Loucy (cell line): ENCODE results near the gene IQCC.

Experiments
- H2AFZ ChIP-seq: fragments of 200-600 bp; sonication (generic); 2 replicates; pipeline ENCODE4 v1.6.0; 2016; ENCODE audit warnings: antibody characterized with exemption, mild to moderate bottlenecking, low read length, moderate library complexity
- H3F3A ChIP-seq: fragments of 200-600 bp; 2 replicates; pipeline ENCODE4 v1.6.0; 2016; ENCODE audit warnings: antibody characterized with exemption, low read depth, mild to moderate bottlenecking
- H3K27me3 ChIP-seq: fragments of 200-600 bp; sonication (generic); 2 replicates; pipeline ENCODE4 v1.6.1; 2014; ENCODE audit warnings: low read length, mild to moderate bottlenecking; ENCODE audit not compliant: insufficient read depth, poor library complexity, severe bottlenecking
- H3K36me3 ChIP-seq: fragments of 200-600 bp; sonication (generic); 2 replicates; pipeline ENCODE4 v1.6.1; 2016; ENCODE audit warnings: low read length; ENCODE audit not compliant: insufficient read depth
- H3K4me1 ChIP-seq: fragments of 200-600 bp; sonication (generic); 2 replicates; pipeline ENCODE4 v1.5.1; 2014; ENCODE audit warnings: low read length, mild to moderate bottlenecking; ENCODE audit not compliant: insufficient read depth, poor library complexity, severe bottlenecking
- H3K4me2 ChIP-seq: fragments of 200-600 bp; sonication (generic); 2 replicates; pipeline ENCODE4 v1.6.0; 2014; ENCODE audit warnings: antibody characterized with exemption, low read length, low read depth, mild to moderate bottlenecking; ENCODE audit not compliant: poor library complexity, severe bottlenecking
- H3K4me3 ChIP-seq: fragments of 200-600 bp; sonication (generic); 2 replicates; pipeline ENCODE4 v1.5.1; 2014; ENCODE audit warnings: low read length, mild to moderate bottlenecking, mixed read lengths; ENCODE audit not compliant: poor library complexity, severe bottlenecking
- H3K79me2 ChIP-seq: fragments of 200-600 bp; sonication (generic); 2 replicates; pipeline ENCODE4 v1.6.1; 2014; ENCODE audit warnings: low read length; ENCODE audit not compliant: insufficient read depth
- H3K9ac ChIP-seq: fragments of 200-600 bp; sonication (generic); 2 replicates; pipeline ENCODE4 v1.6.0; 2014; ENCODE audit warnings: mild to moderate bottlenecking, low read depth, low read length, moderate library complexity; ENCODE audit not compliant: poor library complexity, severe bottlenecking
- H3K9me2 ChIP-seq: fragments of 200-600 bp; sonication (generic); replicated peaks from 2 replicates; pipeline ENCODE4 v1.6.1; 2016; ENCODE audit warnings: low read depth, low read length, mixed read lengths
- H3K9me3 ChIP-seq: fragments of 200-600 bp; sonication (generic); 2 replicates; pipeline ENCODE4 v1.6.1; 2014; ENCODE audit warnings: mild to moderate bottlenecking, antibody characterized with exemption, low read length, low read depth; ENCODE audit not compliant: insufficient read depth
- H4K20me1 ChIP-seq: fragments of 200-600 bp; sonication (generic); 2 replicates; pipeline ENCODE4 v1.6.0; 2014; ENCODE audit warnings: antibody characterized with exemption, low read length, mild to moderate bottlenecking; ENCODE audit not compliant: insufficient read depth, poor library complexity, severe bottlenecking
- EZH2phosphoT487 ChIP-seq: fragments of 200-600 bp; IDR thresholded peaks from 2 replicates; pipeline ENCODE4 v1.6.1; 2018; ENCODE audit warnings: antibody characterized with exemption, mild to moderate bottlenecking, moderate library complexity, borderline replicate concordance
- TF ChIP-seq, protein P1 (sequence below): fragments of 200-600 bp; sonication (generic); conservative IDR thresholded peaks from 2 replicates; pipeline ENCODE4 v1.5.1; 2014; ENCODE audit warnings: mild to moderate bottlenecking, antibody characterized with exemption, low read length

The IQCC gene

DNA sequence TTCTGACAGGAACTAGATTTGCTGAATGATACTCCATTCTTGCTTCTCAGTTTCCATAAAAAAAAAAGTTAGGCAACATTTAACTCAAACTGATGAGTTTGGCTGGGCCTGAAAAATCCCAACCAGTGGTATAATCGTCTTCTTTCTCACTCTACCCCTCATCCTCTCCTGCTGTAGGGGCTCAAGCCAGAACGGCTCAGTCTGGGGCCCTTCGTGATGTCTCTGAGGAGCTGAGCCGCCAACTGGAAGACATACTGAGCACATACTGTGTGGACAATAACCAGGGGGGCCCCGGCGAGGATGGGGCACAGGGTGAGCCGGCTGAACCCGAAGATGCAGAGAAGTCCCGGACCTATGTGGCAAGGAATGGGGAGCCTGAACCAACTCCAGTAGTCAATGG lies 24.4 kb upstream of the IQCC start:
- TF ChIP-seq EZH2phosphoT487 = no peak
- TF ChIP-seq, protein P1, sequence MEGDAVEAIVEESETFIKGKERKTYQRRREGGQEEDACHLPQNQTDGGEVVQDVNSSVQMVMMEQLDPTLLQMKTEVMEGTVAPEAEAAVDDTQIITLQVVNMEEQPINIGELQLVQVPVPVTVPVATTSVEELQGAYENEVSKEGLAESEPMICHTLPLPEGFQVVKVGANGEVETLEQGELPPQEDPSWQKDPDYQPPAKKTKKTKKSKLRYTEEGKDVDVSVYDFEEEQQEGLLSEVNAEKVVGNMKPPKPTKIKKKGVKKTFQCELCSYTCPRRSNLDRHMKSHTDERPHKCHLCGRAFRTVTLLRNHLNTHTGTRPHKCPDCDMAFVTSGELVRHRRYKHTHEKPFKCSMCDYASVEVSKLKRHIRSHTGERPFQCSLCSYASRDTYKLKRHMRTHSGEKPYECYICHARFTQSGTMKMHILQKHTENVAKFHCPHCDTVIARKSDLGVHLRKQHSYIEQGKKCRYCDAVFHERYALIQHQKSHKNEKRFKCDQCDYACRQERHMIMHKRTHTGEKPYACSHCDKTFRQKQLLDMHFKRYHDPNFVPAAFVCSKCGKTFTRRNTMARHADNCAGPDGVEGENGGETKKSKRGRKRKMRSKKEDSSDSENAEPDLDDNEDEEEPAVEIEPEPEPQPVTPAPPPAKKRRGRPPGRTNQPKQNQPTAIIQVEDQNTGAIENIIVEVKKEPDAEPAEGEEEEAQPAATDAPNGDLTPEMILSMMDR = no peak
- Histone ChIP-seq H3K4me1 (peaks cover 51% of the 10 kb centered on the region), H3K79me2 (peaks cover 56% of the 10 kb centered on the region), H3K9ac (peak overlapping the region; percentile 98), H3K4me3 (peak overlapping the region; percentile 92), H3K36me3 (peaks cover 10% of the 10 kb centered on the region; the same call in 1 of the 2 replicates), H3K9me3 (no peaks in the 10 kb centered on the region), H3K4me2 (peak overlapping the region; percentile 95), H2AFZ (no peak overlapping the region), H4K20me1 (peaks cover 41% of the 10 kb centered on the region), H3K9me2 (no peaks in the 10 kb centered on the region), H3K27me3 (no peaks in the 10 kb centered on the region), H3F3A (no peaks in the 10 kb centered on the region)

DNA sequence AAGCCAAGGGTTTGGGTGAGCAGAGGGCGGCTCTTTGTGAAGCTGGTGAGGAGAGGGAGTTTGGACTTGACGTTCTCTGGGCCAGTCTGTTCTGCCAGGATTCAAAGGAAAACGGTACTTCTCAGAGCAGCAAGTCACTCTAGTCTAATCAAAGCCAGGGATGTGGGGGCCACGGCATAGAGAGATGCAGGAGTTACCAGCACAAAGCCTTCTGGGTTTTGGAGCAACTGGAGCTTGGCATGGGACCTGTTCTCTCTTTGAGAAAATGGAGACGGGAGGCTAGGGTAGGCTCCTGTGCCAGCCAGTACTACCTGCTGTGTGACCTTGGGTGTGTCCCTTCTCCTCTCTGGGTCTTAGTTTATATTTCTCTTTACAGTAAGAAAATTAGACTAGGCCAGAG lies 23.9 kb upstream of the IQCC start:
- H3K36me3 ChIP-seq = peaks cover 14% of the 10 kb centered on the region; the same call in 1 of the 2 replicates
- peak overlapping the region; percentile 98 for H3K9ac ChIP-seq
- peaks cover 56% of the 10 kb centered on the region for H3K4me1 ChIP-seq
- no peaks in the 10 kb centered on the region for H3F3A ChIP-seq
- peak overlapping the region; percentile 95 for H3K4me2 ChIP-seq
- no peaks in the 10 kb centered on the region for H3K9me2 ChIP-seq
- peaks cover 61% of the 10 kb centered on the region for H3K79me2 ChIP-seq
- no peaks in the 10 kb centered on the region for H3K27me3 ChIP-seq
- no peak for TF ChIP-seq EZH2phosphoT487
- TF ChIP-seq, protein P1 = no peak
- H3K9me3 ChIP-seq = no peaks in the 10 kb centered on the region
- peaks cover 46% of the 10 kb centered on the region for H4K20me1 ChIP-seq
- H2AFZ ChIP-seq = no peak overlapping the region
- peak overlapping the region; percentile 92 for H3K4me3 ChIP-seq

DNA sequence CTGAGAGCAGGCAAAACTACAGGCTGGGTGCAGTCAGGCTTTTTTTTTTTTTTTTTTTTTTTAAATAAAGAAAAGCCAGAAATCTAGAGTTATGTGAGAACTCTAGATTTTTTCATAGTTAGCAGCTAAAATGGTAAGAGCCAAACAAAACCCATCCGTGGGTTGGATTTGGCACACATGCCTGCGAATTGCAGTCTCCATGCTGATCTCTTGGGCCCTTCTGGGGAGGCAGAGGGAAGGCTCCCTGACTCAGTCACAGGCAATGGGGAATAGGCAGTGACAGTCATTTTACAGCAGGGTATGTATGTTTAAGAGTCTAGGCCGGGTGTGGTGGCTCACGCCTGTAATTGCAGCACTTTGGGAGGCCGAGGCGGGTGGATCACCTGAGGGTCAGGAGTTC lies 23.4 kb upstream of the IQCC start:
- peak overlapping the region; percentile 92 for H3K4me3 ChIP-seq
- H3K27me3 ChIP-seq = no peaks in the 10 kb centered on the region
- no peaks in the 10 kb centered on the region for H3F3A ChIP-seq
- H3K9me3 ChIP-seq = no peaks in the 10 kb centered on the region
- TF ChIP-seq EZH2phosphoT487 = no peak
- TF ChIP-seq, protein P1 = no peak
- H3K4me2 ChIP-seq = peak overlapping the region; percentile 95
- peaks cover 17% of the 10 kb centered on the region; the same call in 1 of the 2 replicates for H3K36me3 ChIP-seq
- H4K20me1 ChIP-seq = peaks cover 51% of the 10 kb centered on the region
- H3K4me1 ChIP-seq = peaks cover 59% of the 10 kb centered on the region
- no peaks in the 10 kb centered on the region for H3K9me2 ChIP-seq
- peak overlapping the region; percentile 98 for H3K9ac ChIP-seq
- H3K79me2 ChIP-seq = peaks cover 66% of the 10 kb centered on the region
- no peak overlapping the region for H2AFZ ChIP-seq
